GM12801 (cell line): Measurements from ENCODE around the gene PLIN5.

Experiments
- TF ChIP-seq, protein P1 (sequence below): IDR thresholded peaks from one replicate; pipeline ENCODE4 v1.5.1; 2011; ENCODE audit warnings: control low read depth; ENCODE audit not compliant: insufficient read length; ENCODE audit errors: extremely low read depth

PLIN5 gene

GRCh38 chr19:4553775-4554174 is 18.8 kb upstream of the PLIN5 start:
- TF ChIP-seq, protein P1, sequence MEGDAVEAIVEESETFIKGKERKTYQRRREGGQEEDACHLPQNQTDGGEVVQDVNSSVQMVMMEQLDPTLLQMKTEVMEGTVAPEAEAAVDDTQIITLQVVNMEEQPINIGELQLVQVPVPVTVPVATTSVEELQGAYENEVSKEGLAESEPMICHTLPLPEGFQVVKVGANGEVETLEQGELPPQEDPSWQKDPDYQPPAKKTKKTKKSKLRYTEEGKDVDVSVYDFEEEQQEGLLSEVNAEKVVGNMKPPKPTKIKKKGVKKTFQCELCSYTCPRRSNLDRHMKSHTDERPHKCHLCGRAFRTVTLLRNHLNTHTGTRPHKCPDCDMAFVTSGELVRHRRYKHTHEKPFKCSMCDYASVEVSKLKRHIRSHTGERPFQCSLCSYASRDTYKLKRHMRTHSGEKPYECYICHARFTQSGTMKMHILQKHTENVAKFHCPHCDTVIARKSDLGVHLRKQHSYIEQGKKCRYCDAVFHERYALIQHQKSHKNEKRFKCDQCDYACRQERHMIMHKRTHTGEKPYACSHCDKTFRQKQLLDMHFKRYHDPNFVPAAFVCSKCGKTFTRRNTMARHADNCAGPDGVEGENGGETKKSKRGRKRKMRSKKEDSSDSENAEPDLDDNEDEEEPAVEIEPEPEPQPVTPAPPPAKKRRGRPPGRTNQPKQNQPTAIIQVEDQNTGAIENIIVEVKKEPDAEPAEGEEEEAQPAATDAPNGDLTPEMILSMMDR: no peak

GRCh38 chr19:4553092-4553695 is 18.2 kb upstream of the PLIN5 start:
- TF ChIP-seq, protein P1: no peak

DNA sequence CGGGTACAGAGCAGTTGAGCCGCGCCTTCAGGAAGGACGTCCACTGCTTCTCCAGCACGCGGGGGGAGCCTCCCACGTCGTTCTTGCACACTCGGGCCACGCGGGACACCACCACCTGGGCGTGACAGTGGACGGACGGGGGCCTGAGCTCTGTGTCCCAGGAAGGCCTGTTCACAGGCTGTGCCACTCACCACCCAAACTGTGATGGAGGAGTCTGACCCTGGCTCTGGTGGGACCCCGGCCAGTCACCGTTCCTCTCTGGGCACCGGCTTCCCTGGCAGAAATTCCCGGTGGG is 17.4 kb upstream of the PLIN5 start:
- TF ChIP-seq, protein P1: no peak

DNA sequence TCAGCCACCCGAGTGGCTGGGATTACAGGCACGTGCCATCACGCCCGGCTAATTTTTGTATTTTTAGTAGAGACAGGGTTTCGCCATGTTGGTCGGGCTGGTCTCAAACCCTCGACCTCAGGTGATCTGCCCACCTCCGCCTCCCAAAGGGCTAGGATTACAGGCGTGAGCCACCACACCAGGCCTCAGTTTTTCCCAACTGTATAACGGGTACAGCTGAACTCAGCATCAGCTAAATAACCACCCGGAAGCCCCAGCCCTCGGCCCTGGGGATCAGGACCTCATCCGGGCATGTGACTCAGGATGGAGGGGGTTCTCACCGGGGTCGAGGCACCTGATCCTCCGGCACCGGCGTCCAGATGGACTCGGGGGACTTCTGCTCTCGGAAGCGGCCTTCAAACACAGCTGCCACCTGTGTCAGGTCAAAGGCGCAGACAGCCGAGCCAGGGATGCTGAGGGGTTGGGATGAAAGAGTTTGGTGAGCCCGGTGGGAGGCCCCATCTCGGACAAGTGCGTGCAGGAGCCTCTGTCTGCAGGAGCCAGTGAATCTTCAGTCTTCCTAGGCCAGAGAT is 15.5 kb upstream of the PLIN5 start:
- TF ChIP-seq, protein P1: no peak

DNA sequence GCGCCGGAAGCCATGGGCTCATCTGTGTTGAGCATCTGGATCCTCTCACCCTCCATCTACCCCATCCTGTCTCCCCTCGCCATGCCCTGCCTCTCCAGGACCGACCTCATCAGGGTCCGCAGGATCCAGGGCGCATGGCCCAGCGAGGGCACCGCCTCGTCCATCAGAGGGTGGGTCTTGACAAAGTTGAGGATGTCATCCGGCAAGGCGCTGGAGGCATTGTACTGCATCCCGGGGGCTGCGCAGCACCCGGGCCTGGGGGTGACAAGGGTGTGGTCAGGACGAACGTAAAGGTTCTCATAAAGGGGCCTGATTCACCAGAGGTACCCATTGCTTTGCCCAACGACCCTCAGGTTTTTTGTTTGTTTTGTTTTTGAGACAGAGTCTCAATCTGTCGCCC is 15.0 kb upstream of the PLIN5 start:
- TF ChIP-seq, protein P1: no peak

- TF ChIP-seq, protein P1: no peak
Observed at GRCh38 chr19:4548238-4548584, 13.2 kb upstream of the PLIN5 start.

- TF ChIP-seq, protein P1: no peak
Observed at GRCh38 chr19:4547303-4548237, 12.5 kb upstream of the PLIN5 start.
